Keratinocyte (primary cell): ENCODE results near the gene MZB1.

Source experiments
- CTCF ChIP-seq, 3 experiments: IDR thresholded peaks in 1 of 3; conservative IDR thresholded peaks in 1 of 3; optimal IDR thresholded peaks in 1 of 3; 2 replicates in 2 of 3; 3 replicates in 1 of 3; pipeline versions ENCODE3 to v1.5.1; 2011; ENCODE audit warnings: low read length in 3 of 3, mild to moderate bottlenecking in 3 of 3, moderate library complexity in 2 of 3, control low read depth in 1 of 3, inconsistent platforms in 1 of 3; ENCODE audit not compliant: insufficient read depth in 2 of 3; ENCODE audit errors: extremely low read depth in 1 of 3
- EZH2 ChIP-seq: IDR thresholded peaks from one replicate; pipeline ENCODE4 v1.6.1; 2012; ENCODE audit warnings: inconsistent platforms, mild to moderate bottlenecking, low read length, moderate library complexity

GRCh38 chr5:139408191-139408590 is 18.5 kb upstream of the MZB1 start:
- TF ChIP-seq CTCF (optimal IDR thresholded peaks at IDR 0.05 in 1 of 3, IDR thresholded peaks at IDR 0.05 in 1 of 3, conservative IDR thresholded peaks at IDR 0.05 in 1 of 3; ENCODE audit: extremely low read depth in 1 of 3, insufficient read depth in 2 of 3, low read length in 3 of 3): no peak
- TF ChIP-seq EZH2: no peak
